Glomerular endothelial cell (primary cell): Measurements from ENCODE around the gene AGFG1. TPM values are rescaled to one million over a fixed set of nuclear protein-coding genes. Genes with fewer than 3 reads are reported as not detected.

Experiments used
- DNase-seq: peaks from one replicate; pipeline ENCODE4 v3.0.0-alpha.2; 2011; ENCODE audit warnings: low read depth, low spot score; ENCODE audit errors: extremely low read depth
- total RNA-seq: library from RNA; depleted of rRNA; stranded (reverse); fragments of >200 nt; gene quantifications from 2 replicates; pipeline ENCODE4 v1.2.3, GENCODE V29; 2015

Gene AGFG1
- total RNA-seq, 1 donor from 2014 or later = 62.4 TPM

DNA sequence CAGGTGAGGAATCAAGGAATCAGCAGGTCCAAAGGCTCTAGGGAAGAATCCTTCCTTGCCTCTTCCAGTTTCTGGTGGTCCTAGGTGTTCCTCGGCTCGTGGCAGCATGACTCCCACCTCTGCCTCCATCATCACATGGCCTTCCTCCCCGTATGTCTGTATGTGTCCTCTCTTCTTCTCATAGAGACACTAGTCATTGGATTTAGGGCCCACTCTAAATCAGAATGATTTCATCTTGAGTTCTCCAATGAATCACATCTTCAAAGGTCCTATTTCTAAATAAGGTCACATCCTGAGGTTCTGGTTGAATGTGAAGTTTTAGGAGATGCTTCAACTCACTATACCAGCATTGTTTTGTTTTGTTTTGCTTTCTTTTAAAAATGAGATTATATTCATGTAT, 11.1 kb upstream of the AGFG1 start:
- DNase-seq = no peak

DNA sequence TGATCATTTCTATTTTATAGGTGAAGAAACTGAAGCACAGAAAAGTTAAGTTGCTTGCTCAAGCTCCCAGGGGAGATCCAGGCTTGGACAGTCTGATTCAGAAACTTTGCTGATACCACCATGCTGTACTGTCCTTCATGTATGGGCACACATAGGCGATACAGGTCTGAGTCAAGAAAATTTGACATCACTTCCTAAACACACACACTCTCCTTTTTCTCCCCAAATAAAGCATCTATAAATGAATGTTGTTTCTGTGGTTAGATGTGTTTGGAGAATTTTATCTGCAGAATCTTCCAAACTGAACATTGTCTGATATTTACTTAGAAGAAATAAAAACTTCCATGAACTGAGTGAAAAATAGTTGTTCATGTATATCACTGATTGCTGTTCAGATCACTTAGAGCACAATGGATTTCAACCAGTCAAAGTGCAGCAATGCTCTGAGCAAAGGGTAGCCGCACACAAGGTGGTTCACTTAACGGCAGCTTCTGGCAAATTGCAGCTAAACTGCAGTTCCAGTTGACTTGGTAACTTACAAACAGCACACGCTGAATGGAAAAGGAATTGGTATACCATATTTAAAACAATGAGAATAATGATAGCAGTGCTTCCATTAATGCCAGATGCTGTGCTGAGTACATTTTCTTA, 10.0 kb upstream of the AGFG1 start:
- DNase-seq = no peak

DNA sequence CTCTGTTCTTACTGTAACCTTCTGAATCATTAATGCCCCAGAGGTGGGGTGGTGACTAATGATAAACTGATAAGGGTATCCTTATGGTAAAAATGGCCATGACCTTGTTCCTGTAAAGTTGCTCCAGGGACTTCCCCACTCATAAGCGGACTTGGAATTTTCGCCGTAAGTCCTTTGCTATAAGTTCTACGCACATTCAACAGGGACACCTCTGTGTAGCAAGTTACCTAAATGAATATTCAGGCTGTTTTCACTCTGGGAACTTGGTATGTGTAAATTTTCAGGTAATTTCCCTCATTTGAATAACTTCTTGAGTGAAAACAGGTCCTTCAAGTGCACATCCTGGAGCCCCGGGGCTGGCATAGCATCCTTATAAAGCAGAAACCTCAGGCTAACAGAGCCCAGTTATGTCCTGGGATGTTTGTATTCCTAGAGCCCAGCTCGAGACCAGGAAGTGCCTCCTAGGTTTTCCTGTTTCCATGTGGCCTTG, 9.4 kb upstream of the AGFG1 start:
- DNase-seq = no peak

DNA sequence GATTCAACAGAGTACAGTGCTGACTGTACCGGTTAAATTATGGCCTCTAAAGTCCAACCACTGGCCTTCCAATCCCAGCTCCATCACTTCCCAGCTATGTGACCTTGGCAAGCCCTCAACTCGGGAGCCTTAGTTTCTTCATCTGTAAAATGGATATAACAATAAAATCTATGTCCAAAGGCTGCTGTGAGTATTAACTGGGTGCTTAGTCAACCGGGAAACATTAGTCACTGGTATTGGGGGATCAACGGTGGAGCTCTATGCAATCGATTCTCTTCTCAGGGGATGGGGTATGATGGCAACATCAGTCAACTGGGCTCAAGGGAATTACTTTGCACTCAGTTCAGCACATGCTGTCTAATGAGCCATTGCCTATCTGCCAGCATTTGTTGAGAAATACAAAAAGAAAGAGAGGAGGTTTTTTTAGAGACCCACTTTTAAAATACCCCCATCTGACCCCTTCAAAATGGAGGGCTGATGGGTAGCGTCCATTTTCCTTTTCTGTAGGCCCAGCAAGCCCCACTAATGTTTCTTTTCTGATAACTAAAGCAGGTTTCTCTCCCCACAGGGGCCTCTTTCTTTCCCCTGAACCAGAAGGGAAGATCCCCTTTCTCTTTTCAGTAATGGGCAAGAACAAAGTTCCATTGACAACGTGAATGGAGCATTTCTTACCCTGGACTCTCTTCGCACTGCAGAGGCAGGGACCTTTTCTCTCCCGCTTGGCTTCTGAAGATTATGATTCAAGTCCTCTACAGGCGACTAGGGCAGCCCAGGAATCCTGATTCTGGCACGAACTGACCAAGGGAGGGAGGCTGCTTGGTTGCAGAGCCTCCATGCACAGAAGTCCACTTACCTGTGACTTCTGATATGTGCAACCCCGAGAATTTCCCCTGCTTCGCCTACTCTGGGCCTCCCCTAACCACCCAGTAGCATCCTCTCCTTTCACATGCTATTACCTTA, 8.7 kb upstream of the AGFG1 start:
- DNase-seq = no peak

DNA sequence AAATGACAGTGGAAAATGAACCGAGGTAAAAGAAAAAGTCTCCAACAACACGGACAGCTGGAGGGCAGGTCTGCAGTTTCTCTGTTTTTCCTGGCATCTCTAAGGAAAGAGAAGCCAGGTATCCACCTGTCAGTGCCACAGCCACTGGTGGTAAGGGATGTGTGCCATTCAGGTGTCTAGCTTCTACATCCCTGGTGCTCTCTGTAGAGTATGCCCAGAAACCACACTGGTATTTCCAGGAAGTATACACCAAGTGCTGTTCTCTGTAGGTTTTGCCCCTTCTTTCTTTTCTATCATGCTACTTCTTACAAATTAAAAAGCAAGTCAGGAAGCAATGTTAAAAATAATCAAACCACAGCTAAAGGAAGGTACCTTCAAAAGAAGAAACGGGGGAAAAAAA, 7.6 kb upstream of the AGFG1 start:
- DNase-seq = no peak

DNA sequence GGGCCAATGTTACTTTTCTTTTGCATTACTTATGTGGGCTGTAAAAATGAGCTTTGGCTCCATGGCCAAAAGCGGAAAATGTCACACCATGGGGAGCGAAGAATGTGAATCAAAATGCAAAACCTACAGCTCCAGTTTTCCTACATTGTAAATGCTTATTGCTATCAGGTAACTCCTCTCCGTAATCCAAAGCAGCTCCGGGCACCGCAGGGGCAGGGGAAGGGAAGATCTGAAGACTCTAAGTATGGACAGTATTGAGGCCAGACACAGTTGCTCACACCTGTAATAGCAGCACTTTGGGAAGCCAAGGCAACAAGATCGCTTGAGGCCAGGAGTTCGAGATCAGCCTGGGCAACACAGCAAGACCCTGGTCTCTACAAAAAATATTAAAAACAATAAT, 7.1 kb upstream of the AGFG1 start:
- no peak for DNase-seq

DNA sequence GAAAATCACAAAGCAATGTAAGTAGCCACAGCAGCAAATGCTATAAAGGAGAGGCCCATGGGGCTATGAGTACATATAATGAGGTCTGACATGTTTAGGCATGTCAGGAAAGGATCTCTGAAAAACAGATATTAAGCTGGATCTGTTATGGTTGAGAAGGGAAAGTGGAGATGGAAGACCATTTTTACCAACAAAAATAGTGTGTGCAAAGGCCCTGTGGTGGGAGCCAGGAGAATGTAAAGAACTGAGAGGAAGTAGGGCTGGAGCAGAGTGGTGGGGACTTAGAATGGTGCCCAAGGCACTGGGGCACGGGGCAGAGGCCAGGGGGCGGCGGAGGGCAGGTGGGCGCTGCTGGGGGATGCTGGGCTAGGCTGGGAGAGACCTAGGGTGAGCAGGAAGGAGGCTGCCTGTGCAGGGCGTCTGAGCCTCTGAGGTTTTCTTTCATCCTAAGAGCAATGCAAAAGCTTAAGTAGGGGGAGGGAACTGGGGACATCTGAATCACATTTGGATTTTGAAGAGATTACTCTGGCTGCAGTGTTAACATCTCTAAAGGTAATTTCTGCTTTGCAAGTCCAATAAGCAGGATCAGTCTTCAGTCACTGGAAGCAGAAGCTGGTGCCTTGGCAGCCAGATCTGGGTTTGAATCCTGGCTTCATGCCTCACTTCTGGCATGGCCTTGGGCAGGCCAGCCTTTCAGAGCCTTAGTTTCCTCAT, 4.9 kb upstream of the AGFG1 start:
- no peak for DNase-seq

DNA sequence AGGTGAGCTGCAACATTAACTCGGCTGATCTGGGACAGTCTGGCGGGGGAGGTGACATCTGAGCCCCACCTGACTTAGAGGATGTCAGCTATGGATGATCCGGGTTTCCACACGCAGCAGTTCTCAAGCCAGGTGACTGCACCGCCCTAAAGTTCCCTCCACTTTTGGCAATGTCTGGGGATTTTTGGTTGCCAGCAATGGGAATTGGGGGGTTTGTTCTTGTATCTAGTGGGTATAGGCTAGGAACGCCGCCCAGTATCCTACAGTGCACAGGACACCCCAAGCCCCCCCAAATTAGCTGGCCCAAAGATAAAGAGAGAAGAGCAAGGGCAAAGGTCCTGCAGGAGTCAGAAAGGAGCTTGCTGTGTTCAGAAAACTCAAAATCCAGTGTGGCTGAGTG, 544 bp upstream of the AGFG1 start:
- no peak for DNase-seq

DNA sequence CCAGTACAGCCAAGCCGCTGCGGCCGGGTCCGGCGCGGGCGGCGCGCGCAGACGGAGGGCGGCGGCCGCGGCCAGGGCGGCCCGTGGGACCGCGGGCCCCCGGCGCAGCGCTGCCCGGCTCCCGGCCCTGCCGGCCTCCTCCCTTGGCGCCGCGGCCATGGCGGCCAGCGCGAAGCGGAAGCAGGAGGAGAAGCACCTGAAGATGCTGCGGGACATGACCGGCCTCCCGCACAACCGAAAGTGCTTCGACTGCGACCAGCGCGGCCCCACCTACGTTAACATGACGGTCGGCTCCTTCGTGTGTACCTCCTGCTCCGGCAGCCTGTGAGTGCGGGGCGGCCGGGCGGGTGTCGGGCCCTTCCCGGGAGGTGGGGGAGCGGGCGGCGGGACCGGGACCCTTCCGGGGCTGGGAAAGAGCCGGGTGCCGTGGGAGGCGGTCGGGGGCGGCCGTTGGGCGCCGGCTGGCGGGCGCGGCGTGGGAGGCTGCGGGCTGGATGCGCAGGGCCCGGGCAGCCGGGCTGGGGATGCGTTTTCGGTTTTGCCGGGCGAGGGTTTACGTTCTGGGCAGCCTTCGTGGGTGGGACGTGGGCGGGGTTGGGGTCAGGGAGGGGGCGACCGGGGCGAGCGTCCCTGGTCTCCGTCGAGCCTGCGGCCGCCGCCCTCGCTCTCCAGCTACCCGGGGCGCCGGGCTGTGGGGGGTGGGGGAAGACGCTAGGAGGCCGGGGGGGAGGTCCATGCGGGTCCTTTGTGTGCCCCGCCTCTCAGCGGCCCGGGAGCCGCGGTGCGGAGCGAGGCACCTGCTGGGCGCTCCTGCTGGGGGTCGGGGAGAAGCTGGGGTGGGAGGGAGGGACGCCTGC, 537 bp downstream of the AGFG1 start:
- DNase-seq = no peak

DNA sequence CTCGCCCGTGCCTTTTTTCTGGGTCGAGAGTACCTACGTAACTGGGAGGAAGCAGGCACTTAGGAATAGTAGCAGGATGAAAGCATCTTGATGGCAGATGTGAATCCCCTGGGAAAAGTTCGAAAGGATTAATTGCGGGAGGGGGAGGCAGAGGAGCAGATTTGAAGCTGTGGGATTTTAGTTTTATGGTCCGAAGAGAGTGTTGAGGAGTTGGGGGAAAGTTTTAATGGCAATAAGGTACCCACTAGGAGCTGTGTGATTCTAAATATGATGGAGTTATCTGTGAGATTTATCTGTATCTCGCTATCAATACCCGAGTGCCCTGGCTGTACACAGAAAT, 1.1 kb downstream of the AGFG1 start:
- DNase-seq = no peak

DNA sequence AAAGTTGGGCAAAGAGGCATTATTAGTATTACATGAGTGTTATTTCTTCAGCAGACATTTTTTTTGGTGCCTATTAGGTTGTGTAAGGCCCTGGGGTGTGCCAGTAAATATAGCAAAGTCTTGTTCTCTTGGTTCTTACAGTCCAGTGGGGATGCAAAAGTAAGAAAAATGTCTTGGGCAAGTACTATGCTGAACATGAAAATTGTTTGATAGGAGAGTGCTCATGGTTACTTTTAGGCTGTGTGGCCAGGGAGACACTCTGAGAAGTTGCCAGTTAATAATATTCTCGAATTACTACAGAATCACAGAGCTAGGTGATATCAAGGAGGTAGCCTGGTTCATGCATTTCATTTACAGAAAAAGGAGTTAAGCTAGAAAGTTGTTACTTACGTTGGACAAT, 1.9 kb downstream of the AGFG1 start:
- no peak for DNase-seq

DNA sequence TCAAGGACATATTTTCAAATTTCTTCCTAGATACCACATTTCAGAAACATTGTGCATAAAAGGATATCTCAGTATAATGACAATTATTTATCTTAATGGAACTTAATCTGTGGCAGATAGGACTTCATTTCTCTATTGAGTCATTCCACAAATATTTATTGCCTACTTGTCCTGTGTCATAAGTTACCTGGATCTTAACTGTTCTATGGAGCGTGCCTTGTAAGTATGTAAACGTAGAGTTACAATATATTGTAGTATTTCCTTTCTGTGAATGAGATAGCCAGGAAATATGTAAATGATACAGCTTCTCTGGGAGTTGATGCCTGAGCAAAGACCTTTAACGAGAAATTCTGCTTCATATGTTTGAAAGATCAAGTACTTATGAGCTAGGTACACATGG, 2.5 kb downstream of the AGFG1 start:
- DNase-seq = no peak

DNA sequence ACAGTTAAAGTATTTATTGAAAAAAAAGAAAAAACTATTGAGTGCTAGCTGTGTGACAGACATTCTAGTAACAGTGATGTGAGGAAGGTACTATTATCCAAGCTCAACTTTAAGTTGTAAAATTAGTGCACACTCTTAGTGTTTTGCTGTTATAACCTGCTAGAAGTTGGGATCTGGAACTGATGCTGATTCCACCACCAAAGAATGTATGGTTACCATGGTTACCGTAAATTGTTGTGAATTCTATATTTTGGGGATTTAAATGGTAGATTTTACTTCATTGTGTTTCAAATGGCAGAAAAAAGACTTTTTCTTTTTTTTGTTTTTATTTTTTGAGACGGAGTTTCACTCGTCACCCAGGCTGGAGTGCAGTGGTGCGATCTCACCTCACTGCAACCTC, 5.3 kb downstream of the AGFG1 start:
- no peak for DNase-seq

DNA sequence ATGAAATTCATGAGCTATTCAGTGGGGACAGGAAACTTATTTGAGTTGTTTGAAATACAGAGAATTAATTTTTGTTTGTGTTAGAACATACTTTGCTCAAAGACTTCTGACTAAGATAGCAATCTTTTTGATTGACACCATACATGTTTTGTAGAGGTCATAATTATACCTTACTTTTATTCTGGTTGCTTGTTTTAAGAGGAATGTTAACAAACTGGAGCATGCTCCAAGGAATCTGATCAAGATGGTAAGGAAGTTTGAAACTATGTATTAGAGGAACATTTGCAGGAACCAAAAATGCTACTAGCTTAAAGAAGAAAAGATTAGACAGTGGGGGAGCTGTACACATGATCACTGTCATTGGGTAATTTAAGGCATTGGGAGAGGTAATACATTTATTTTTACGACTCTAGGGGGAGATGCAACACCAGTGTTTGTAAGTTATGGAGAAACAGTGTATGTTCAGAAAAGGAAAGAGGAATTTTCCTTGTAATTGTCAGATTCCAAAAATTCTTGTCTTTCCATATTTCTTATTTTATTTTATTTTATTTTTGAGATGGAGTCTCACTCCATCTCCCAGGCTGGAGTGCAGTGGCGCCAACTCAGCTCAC, 8.0 kb downstream of the AGFG1 start:
- DNase-seq = no peak

DNA sequence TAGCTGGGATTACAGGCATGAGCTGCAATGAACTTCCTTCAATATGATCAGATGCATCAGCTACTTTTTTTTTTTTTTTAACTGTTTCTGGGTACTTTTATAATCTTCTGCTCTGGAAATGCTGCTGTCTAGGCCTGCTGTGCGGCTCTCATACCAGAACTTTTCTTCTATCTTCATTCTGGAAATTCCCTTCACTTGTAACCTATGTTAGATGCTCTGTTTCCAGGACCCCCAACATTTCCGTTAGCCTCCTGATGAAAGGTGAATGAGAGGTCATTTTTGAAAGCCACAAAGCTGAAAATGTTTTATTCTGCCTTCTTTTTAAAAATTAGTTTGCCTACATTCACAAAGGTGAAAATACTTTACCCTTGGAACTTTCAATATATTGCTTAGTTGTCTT, 8.6 kb downstream of the AGFG1 start:
- DNase-seq = no peak

DNA sequence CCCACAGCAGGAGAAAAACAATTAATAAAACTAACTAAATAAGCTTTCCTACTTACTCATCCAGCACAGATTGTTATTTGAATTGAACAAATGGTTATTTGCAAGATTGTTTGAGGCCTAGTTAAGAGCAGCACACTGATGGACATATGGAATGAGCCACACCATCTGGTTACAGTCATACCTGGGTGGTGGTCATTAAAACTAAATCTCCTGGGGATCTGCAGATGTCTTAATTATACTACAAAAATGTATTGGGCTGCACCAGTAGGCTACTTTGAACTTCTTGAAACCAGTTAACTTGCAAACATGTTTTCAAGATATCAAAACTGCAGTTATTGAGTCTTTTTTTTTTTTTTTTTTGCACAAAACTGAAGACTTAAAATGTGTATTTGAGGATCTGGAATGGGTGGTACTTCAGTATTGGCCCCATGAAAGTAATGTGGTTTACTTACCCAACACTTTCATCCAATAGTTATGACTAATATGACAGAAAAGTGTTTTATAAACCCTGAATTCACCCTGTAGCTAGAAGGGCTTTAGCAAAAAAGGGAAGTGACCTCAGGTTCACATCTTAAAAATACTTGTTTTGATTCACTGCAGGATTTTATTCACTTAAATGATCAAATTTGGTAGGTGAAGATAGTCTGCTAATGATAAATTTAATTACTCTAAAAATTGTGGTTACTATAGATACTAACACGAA, 10.8 kb downstream of the AGFG1 start:
- no peak for DNase-seq

DNA sequence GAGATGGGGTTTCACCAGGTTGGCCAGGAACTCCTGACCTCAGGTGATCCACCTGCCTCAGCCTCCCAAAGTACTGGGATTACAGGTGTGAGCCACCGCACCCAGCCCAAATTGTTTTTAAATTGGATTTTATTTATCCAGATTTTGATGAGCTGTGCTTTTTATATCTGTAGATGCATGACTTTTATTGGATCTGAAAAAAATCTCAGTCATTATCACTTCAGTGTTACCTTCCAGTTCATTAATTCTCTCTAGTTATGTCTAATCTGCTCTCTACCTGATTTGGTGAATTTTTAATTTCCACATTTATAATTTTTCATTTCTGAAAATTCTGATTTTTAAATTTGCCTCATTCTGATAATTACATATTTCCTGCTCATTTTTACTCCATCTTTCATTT, 13.5 kb downstream of the AGFG1 start:
- no peak for DNase-seq

DNA sequence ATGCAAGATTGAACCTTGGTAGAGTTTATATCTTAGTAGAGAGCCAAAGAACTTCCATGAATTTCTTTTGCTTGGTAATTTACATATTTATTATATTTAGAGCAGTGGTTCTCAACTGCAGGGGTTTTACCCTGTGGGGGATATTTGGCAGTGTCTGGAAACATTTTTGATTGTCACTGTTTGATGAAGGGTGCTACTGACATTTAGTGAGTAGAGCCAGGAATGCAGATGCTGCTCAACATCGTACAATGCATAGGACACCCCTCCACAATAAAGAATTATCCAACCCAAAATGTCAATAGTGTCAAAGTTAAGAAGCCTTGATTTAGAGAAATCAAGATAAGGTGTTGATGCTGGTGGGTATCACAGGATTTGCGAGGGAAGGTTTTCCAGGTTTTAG, 14.7 kb downstream of the AGFG1 start:
- no peak for DNase-seq

DNA sequence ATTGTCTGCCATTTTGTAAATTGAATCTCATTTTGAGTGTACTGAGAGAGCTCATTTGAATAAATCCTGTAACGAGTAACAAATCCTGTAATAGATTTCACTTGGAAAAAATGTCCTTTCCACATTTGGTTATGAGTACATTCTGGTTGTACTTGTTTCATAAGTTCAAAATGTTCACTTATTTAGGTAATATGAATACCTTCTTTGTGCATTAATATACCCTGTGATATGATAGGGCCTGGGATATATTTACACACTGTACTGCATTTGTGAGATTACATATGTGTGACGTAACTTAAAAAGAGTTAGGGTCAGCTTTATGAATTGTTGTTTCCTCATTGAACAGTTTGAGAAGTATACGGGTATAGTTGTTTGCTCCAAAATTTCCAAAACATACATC, 16.1 kb downstream of the AGFG1 start:
- no peak for DNase-seq

DNA sequence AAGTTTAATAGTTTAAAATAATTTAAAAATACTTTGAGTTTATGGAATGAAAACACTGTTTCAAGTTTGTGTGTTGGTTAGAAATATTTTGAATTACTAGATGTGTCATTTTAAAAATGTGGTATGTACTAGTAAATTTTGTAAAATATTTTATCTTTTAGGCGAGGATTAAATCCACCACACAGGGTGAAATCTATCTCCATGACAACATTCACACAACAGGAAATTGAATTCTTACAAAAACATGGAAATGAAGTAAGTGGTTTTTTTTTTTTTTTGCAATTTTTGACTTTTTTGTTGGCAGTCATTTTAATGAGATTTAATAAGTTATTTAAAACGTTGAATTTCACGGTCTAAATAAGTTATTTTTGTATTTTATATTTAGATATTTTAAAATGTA, 19.4 kb downstream of the AGFG1 start:
- no peak for DNase-seq
